ENCODE measurements around the gene MRGPRD.

DNA sequence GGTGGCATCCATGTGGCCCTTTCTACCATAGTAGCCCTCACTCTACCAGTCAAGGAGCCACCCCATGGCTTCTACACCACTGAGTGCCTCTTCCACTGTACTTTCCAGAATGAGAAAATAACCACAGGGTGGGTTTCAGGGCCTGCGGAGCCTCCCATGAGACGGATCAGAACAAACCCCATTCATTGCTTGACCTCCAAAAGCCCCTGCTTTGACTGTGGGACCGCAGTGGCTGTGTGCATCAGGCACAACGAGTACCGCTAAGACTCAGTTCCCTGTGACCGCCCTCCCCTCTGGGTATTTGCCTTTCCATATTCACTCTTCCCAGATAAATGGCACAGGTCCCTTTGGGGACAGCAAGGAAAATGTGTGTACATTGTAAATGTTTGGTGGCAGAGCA, 43.7 kb upstream of the MRGPRD start:
- TF ChIP-seq, protein P1, sequence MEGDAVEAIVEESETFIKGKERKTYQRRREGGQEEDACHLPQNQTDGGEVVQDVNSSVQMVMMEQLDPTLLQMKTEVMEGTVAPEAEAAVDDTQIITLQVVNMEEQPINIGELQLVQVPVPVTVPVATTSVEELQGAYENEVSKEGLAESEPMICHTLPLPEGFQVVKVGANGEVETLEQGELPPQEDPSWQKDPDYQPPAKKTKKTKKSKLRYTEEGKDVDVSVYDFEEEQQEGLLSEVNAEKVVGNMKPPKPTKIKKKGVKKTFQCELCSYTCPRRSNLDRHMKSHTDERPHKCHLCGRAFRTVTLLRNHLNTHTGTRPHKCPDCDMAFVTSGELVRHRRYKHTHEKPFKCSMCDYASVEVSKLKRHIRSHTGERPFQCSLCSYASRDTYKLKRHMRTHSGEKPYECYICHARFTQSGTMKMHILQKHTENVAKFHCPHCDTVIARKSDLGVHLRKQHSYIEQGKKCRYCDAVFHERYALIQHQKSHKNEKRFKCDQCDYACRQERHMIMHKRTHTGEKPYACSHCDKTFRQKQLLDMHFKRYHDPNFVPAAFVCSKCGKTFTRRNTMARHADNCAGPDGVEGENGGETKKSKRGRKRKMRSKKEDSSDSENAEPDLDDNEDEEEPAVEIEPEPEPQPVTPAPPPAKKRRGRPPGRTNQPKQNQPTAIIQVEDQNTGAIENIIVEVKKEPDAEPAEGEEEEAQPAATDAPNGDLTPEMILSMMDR (conservative IDR thresholded peaks at IDR 0.05; ENCODE audit: low read length), result no peak
- no peak for TF ChIP-seq EZH2phosphoT487 (IDR thresholded peaks at IDR 0.05; ENCODE audit: borderline replicate concordance, low read depth, low read length)
